ENCODE measurements around the gene NFATC1.

The NFATC1 gene

GRCh38 chr18:79445696-79446561, 50.2 kb downstream of the NFATC1 start:
- no peak for DNase-seq

- DNase-seq: no peak
Measured at GRCh38 chr18:79446931-79447330, 51.2 kb downstream of the NFATC1 start.

GRCh38 chr18:79447703-79448367, 52.1 kb downstream of the NFATC1 start:
- no peak for DNase-seq

GRCh38 chr18:79448621-79449020, 52.9 kb downstream of the NFATC1 start:
- DNase-seq: no peak

GRCh38 chr18:79449551-79450288, 54.0 kb downstream of the NFATC1 start:
- DNase-seq: no peak

- DNase-seq: no peak
Measured at GRCh38 chr18:79450289-79451080, 54.8 kb downstream of the NFATC1 start.

GRCh38 chr18:79451237-79452125, 55.8 kb downstream of the NFATC1 start:
- no peak for DNase-seq

GRCh38 chr18:79452190-79452990, 56.7 kb downstream of the NFATC1 start:
- DNase-seq: no peak

- no peak for DNase-seq
Measured at GRCh38 chr18:79452991-79453645, 57.4 kb downstream of the NFATC1 start.

GRCh38 chr18:79453816-79454735, 58.3 kb downstream of the NFATC1 start:
- DNase-seq: no peak

GRCh38 chr18:79455261-79455660, 59.5 kb downstream of the NFATC1 start:
- DNase-seq: no peak

GRCh38 chr18:79456105-79456980, 60.6 kb downstream of the NFATC1 start:
- no peak for DNase-seq

- DNase-seq: no peak
Measured at GRCh38 chr18:79457239-79457638, 61.5 kb downstream of the NFATC1 start.

- DNase-seq: no peak
Measured at GRCh38 chr18:79457652-79458051, 61.9 kb downstream of the NFATC1 start.

- no peak for DNase-seq
Measured at GRCh38 chr18:79458131-79458838, 62.6 kb downstream of the NFATC1 start.

- no peak for DNase-seq
Measured at GRCh38 chr18:79458917-79459803, 63.4 kb downstream of the NFATC1 start.
